ENCODE measurements around the gene EHBP1L1.

The EHBP1L1 gene

GRCh38 chr11:65616575-65617001 is 40.7 kb downstream of the EHBP1L1 start:
- no peak for DNase-seq

GRCh38 chr11:65617136-65617850 is 41.4 kb downstream of the EHBP1L1 start:
- DNase-seq = no peak

DNA sequence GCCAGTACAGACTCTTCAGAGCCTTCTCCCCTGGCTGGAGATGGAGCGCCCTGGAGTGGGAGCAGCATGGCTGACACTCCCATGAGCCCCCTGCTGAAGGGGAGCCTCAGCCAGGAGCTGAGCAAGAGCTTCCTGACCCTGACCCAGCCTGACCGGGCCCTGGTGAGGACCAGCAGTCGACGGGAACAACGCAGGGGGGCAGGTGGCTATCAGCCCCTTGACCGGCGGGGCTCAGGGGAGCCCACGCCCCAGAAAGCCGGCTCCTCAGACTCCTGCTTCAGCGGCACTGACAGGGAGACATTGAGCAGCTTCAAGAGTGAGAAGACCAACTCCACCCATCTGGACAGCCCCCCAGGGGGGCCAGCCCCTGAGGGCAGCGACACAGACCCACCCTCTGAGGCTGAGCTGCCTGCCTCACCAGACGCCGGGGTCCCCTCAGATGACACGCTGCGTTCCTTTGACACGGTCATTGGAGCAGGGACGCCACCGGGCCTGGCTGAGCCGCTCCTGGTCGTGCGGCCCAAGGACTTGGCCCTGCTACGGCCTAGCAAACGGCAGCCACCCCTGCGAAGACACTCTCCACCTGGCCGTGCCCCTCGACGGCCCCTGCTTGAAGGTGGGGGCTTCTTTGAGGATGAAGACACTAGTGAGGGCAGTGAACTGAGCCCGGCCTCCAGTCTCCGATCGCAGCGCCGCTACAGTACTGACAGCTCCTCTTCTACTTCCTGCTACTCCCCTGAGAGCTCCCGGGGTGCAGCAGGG is 42.3 kb downstream of the EHBP1L1 start:
- no peak for DNase-seq

- no peak for DNase-seq
Measured at GRCh38 chr11:65618763-65619162, 42.9 kb downstream of the EHBP1L1 start.

DNA sequence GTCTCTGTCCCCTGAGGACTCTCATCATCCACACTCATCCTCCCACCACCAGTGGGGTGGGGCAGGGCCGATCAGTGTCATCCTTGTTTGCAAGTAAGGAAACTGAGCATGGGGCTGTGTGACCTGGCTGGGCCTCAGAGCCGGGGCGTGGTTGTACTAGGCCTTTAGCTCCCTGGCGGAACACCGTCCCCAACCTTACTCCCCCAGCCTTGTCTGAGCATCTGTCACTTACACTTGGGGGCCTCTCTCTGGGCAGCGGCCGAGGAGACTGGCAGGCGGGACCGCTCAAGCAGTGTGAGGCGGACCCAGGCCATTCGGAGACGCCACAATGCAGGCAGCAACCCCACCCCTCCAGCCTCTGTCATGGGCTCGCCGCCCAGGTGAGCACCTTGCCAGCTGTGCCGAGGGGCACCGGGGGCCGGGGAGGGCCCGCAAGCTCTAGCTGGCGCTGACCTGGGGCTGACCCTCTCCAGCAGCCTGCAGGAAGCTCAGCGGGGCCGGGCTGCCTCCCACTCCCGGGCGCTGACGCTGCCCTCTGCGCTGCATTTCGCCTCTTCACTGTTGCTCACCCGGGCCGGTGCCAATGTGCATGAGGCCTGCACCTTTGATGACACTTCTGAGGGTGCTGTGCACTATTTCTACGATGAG is 43.6 kb downstream of the EHBP1L1 start:
- no peak for DNase-seq

DNA sequence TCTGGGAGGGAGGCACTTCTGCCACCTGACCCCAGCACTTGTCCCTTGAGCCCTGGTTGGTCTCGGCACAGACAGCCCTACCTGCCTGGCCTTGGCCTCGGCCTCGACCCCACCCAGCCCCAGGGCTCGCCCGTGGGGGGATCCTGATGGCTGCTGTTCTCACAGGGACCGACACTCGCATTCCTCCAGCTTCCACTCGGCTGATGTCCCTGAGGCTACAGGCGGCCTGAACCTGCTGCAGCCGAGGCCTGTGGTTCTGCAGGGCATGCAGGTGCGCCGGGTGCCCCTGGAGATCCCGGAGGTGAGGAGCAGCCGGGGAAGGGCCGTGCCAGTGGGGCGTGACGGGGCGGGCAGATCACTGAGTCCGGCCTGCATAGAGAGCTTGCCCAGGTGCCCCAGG is 44.8 kb downstream of the EHBP1L1 start:
- DNase-seq = no peak

DNA sequence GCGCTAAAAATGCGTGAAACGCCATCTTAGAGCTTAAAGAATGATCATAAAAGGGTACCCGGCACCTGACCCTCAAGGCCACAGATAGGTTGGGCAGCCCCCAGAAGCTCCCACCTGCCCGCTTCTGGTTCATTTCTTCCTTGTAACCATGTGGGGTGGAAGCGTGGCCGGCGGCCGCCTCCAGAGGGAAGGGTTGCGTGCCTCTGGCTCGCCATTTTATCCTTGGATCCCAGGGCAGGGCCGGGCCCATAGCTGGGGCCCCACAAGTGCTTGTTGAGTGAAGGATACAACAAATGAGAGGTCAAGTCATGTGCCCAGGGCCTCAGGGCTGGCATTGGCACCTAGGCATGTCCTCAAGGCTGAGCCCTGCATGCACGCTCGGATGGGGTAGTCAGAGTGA is 45.6 kb downstream of the EHBP1L1 start:
- DNase-seq = no peak

DNA sequence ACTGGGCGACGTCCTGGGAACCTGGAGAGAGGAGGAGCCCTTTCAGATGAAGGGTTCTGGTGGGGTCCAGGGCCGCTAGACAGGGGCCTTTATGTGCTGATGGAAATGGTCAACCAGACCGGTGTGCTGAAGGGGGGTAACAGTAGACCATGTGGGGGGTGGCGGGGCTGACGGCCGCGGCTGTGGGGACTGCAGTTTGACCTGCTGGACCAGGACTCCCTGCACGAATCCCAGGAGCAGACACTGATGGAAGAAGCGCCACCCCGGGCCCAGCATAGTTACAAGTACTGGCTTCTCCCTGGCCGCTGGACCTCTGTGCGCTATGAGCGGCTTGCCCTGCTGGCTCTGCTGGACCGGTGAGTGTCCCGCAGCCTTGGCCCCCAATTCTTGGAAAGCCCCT is 46.2 kb downstream of the EHBP1L1 start:
- DNase-seq = no peak

- DNase-seq = no peak
Measured at GRCh38 chr11:65623177-65623576, 47.3 kb downstream of the EHBP1L1 start.

DNA sequence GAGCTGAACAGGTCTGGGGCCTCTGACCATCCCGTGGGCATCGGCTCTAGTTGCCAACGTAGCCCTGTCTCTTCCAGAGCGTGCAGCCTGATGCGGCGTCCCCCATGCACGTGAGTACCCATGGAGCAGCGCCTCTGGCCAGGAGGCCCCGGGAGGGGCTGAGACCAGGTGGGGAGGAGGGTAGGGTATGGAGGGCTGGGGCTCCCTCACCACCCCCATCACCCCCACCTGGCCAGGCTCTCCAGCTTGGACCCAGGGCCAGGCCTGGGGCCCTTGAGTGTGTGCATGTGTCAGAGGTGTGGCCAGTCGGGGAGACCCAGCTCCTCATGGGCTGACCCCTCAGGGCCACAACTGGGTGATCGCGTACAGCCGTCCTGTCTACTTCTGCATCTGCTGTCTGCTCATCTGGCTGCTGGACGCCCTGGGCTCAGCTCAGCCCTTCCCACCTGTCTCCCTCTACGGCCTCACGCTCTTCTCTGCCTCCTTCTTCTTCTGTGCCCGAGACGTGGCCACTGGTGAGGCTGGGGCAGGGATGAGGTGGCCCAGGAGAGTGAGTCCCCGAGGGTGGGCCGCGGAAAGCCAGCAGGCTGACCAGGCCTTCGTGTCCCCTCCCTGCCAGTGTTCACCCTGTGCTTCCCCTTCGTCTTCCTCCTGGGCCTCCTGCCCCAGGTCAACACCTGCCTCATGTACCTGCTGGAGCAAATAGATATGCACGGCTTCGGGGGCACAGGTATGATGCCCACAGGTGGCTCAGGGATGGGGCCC is 48.2 kb downstream of the EHBP1L1 start:
- DNase-seq = no peak

GRCh38 chr11:65624931-65625627 is 49.2 kb downstream of the EHBP1L1 start:
- no peak for DNase-seq

DNA sequence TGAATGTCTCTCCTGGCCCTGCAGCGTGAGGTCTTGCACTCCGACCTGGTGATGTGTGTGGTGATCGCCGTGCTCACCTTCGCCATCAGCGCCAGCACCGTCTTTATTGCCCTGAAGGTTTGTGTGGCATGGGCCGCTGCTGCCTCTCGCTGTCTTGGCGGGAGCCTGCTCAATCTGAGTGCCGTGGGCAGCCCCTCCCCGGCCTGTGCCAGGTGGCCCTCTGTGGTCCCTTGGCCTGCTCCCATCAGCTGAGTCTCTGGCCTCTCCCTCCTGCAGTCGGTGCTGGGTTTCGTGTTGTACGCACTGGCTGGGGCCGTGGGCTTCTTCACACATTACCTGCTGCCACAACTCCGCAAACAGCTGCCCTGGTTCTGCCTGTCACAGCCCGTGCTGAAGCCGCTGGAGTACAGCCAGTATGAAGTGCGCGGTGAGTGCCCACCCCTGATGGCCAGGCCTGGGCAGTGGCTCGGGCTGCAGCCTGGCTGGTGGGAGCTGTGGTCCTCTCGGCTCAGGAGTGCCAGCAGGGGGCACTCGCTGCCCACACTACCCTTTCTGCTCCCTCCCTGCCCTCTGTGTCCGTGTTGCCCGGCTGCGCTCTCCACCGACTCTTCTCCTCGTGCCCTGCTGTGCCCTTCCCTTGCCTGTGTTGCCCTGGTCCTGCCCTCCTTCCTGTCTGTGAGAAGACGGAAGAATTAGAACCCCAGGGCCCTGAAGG is 49.9 kb downstream of the EHBP1L1 start:
- no peak for DNase-seq

DNA sequence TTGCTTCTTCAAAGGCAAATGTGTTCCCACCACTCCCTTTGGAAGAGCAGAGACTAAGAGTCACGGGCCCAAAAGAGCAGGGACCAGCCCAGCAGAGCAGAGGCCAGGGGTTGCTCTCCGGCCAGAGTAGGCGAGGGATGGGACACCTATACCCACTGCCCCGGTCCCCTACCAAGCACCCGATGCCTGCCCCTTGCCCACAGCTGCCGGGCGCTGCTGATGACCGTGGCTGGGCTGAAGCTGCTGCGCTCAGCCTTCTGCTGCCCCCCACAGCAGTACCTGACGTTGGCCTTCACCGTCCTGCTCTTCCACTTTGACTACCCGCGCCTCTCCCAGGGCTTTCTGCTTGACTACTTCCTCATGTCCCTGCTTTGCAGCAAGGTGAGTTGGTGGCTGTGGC is 51.3 kb downstream of the EHBP1L1 start:
- DNase-seq = no peak

DNA sequence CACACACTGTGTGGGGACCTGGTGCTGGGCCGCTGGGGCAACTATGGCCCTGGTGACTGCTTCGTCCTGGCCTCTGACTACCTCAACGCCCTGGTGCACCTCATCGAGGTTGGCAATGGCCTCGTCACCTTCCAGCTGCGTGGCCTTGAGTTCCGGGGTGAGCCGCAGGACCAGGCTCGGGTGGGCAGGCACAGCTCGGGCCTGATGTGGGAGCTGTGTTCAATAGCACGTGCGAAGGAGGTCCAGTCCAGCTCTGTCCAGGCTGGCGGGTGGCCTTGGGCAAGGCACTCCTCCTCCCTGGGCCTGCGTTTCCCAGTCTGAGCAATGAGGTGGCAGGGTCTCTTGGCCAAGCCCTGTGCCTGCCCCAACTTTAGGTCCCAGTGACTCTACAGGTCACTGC is 53.7 kb downstream of the EHBP1L1 start:
- no peak for DNase-seq

- DNase-seq = no peak
Measured at GRCh38 chr11:65630215-65630614, 54.4 kb downstream of the EHBP1L1 start.

DNA sequence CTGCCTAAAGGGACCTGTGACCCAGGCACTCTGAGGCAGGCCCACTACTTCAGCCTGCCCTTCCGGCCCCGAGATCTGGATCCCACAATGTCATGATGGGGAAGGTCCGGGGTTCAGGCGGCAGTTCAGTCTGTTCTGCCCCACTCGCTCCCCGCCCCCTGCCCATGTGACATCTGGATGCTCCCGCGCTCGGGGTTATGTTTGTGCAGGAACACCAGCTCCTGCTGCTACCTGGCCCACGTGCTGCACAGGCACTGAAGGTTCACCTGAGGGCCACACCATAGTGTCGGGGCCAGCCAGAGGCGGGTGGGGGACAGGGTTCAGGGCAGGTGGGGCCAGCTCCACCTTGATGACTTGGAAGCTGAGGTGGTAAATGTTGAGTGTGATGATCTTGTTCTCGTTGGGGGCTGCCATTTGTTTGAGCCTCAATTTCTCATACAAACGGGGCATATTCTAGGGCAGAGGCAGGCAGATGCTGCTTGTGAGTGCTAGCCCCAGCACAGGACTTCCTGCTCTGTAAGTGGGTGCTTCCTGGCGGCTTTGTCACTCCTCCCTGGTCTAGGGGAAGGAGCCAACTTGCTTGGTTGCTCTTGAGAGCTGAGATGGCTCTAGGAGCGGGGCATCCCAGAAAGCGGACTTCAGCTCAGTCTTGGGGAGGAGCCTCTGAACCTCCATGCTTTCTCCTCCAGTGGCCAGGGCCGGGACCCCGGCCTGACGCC is 57.7 kb downstream of the EHBP1L1 start:
- no peak for DNase-seq

- no peak for DNase-seq
Measured at GRCh38 chr11:65634109-65634436, 58.2 kb downstream of the EHBP1L1 start.

DNA sequence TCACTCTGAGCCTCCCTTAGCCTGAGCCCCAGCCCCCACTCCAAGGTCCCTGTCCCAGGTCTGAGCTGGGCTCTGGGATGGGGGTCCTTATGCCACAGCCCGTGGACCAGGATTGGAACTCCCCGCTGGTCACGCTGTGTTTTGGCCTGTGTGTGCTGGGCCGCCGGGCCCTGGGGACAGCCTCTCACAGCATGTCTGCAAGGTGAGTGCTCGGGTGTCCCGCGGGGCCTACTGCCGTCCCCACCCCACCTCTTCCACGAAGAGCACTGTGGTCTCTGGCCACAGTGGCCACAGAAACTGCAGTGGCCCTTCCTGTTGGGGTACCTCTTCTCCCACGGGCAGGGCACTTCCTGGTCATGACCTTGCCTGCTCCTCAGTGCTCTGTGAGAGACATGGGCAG is 58.6 kb downstream of the EHBP1L1 start:
- DNase-seq = no peak

DNA sequence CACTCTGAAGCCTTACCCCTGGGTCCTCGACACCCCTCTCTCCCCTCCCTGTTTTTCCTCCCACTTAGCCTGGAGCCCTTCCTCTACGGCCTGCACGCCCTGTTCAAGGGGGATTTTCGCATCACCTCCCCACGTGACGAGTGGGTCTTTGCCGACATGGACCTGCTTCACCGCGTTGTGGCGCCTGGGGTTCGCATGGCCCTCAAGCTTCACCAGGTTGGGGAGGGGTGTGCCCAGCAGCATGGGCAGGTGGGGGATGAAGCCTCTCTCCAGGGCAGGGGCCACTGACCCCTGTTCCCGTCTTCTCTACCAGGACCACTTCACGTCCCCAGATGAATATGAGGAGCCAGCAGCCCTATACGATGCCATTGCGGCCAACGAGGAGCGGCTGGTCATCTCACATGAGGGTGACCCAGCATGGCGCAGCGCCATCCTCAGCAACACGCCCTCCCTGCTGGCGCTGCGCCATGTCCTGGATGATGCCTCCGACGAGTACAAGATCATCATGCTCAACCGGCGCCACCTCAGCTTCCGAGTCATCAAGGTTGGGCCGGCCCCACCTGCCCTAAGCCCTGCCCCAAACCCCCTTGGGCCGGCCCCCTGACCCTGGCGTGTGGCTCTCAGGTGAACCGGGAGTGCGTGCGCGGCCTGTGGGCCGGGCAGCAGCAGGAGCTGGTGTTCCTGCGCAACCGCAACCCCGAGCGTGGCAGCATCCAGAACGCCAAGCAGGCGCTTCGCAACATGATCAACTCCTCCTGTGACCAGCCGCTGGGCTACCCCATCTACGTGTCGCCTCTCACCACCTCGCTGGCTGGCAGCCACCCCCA is 59.3 kb downstream of the EHBP1L1 start:
- DNase-seq = no peak

Measured in right kidney (tissue), 1 donor.